ENCODE measurements around the gene CDC42BPA.

GRCh38 chr1:227006226-227006796 is 312.0 kb downstream of the CDC42BPA start:
- TF ChIP-seq CBFB (CRISPR knock-in tag; IDR thresholded peaks at IDR 0.05; ENCODE audit: low read depth) (no peak), ERG (CRISPR knock-in tag; IDR thresholded peaks at IDR 0.05) (no peak), CTCF (IDR thresholded peaks at IDR 0.05) (no peak), ZMAT4 (CRISPR knock-in tag; IDR thresholded peaks at IDR 0.05) (no peak), AFF4 (CRISPR knock-in tag; IDR thresholded peaks at IDR 0.05; ENCODE audit: borderline replicate concordance) (no peak), MAX (CRISPR knock-in tag; IDR thresholded peaks at IDR 0.05) (no peak), PREB (CRISPR knock-in tag; IDR thresholded peaks at IDR 0.05; ENCODE audit: borderline replicate concordance) (no peak), MLX (CRISPR knock-in tag; IDR thresholded peaks at IDR 0.05) (no peak), E2F4 (CRISPR knock-in tag; IDR thresholded peaks at IDR 0.05; ENCODE audit: borderline replicate concordance, low read depth) (no peak)
